MM.1S (cell line): ENCODE data around the gene HACD1.

Experiments
- DNase-seq: peaks from one replicate; pipeline ENCODE4 v3.0.0-alpha.2; 2015
- H2AFZ ChIP-seq: fragments of 300-600 bp; sonication (generic); 2 replicates; pipeline ENCODE4 v1.6.0; 2016; ENCODE audit warnings: antibody characterized with exemption, low read length
- H3F3A ChIP-seq: fragments of 300-600 bp; sonication (generic); 2 replicates; pipeline ENCODE4 v1.6.1; 2016; ENCODE audit warnings: mild to moderate bottlenecking, antibody characterized with exemption, low read length, moderate library complexity, mixed read lengths; ENCODE audit not compliant: insufficient read depth
- H3K27ac ChIP-seq: fragments of 300-600 bp; sonication (generic); 2 replicates; pipeline ENCODE4 v1.5.1; 2016; ENCODE audit warnings: mild to moderate bottlenecking, low read length
- H3K27me3 ChIP-seq: fragments of 300-600 bp; sonication (generic); replicated peaks from 2 replicates; pipeline ENCODE4 v1.6.0; 2016; ENCODE audit warnings: low read length; ENCODE audit not compliant: insufficient read depth
- H3K36me3 ChIP-seq: fragments of 300-600 bp; sonication (generic); replicated peaks from 2 replicates; pipeline ENCODE4 v1.6.1; 2016; ENCODE audit warnings: mild to moderate bottlenecking, low read length, mixed read lengths; ENCODE audit not compliant: insufficient read depth
- H3K4me1 ChIP-seq: fragments of 300-600 bp; sonication (generic); 2 replicates; pipeline ENCODE4 v1.6.1; 2016; ENCODE audit warnings: low read length, mixed read lengths
- H3K4me2 ChIP-seq: fragments of 300-600 bp; sonication (generic); 2 replicates; pipeline ENCODE4 v1.6.0; 2016; ENCODE audit warnings: low read depth, low read length
- H3K4me3 ChIP-seq: fragments of 300-600 bp; sonication (generic); 2 replicates; pipeline ENCODE4 v1.5.1; 2016; ENCODE audit warnings: low read length, mixed read lengths
- H3K79me2 ChIP-seq: fragments of 300-600 bp; sonication (generic); 2 replicates; pipeline ENCODE4 v1.6.1; 2016; ENCODE audit warnings: mixed run types, low read length, mixed read lengths
- H3K9ac ChIP-seq: fragments of 300-600 bp; sonication (generic); 2 replicates; pipeline ENCODE4 v1.6.1; 2016; ENCODE audit warnings: low read length, mixed read lengths
- H3K9me2 ChIP-seq: fragments of 300-600 bp; sonication (generic); replicated peaks from 2 replicates; pipeline ENCODE4 v1.6.1; 2016; ENCODE audit warnings: mild to moderate bottlenecking, low read length, mixed read lengths; ENCODE audit not compliant: insufficient read depth
- H3K9me3 ChIP-seq: fragments of 300-600 bp; sonication (generic); replicated peaks from 2 replicates; pipeline ENCODE4 v1.6.1; 2016; ENCODE audit warnings: mild to moderate bottlenecking, low read length, mixed read lengths; ENCODE audit not compliant: insufficient read depth
- H4K20me1 ChIP-seq: fragments of 300-600 bp; sonication (generic); 2 replicates; pipeline ENCODE4 v1.6.1; 2016; ENCODE audit warnings: mild to moderate bottlenecking, low read length, moderate library complexity, mixed read lengths; ENCODE audit not compliant: insufficient read depth
- CTCF ChIP-seq: fragments of 300-600 bp; sonication (generic); IDR thresholded peaks from 2 replicates; pipeline ENCODE4 v1.5.1; 2016; ENCODE audit warnings: antibody characterized with exemption, low read length, mixed read lengths
- EZH2 ChIP-seq: fragments of 300-600 bp; sonication (generic); optimal IDR thresholded peaks from 2 replicates; pipeline ENCODE3; 2017; ENCODE audit warnings: low read depth, mild to moderate bottlenecking, antibody characterized with exemption, low read length, mixed read lengths
- EZH2phosphoT487 ChIP-seq: fragments of 300-600 bp; sonication (generic); IDR thresholded peaks from 2 replicates; pipeline ENCODE4 v1.6.1; 2018; ENCODE audit warnings: antibody characterized with exemption, low read length

Gene HACD1

DNA sequence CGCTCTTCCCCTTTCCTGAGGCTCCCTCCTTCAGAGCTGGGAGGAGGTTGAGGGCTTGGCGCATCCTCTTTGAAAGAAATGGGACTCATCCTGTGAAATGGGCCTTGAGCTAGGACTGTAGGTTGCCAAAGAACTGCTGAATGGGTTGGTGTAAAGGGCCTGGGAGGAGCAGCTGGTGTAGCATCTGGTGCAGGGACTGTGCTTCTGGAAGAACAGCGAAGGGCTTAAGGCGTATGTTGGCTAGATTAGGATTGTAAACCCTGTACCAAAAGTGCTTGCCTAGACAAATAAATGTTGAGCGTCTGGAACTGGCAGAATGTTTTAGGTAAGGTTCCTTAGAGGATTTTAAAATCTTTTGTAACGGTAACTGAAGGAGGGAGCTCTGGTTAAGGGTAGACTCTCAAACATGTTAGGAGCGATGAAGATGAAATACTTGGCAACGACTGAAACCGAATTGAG, 27.3 kb upstream of the HACD1 start:
- peak overlapping the region; percentile 89 for H2AFZ ChIP-seq
- H3F3A ChIP-seq = peaks cover 4% of the 10 kb centered on the region; the same call in 1 of the 2 replicates
- peak; percentile 39 for DNase-seq
- no peaks in the 10 kb centered on the region for H3K9me2 ChIP-seq
- peak overlapping the region; percentile 85 for H3K27ac ChIP-seq
- TF ChIP-seq EZH2 = no peak
- TF ChIP-seq CTCF = no peak
- TF ChIP-seq EZH2phosphoT487 = no peak
- H4K20me1 ChIP-seq = no peaks in the 10 kb centered on the region
- peak overlapping the region; percentile 93 for H3K9ac ChIP-seq
- H3K36me3 ChIP-seq = no peaks in the 10 kb centered on the region
- H3K4me1 ChIP-seq = peaks cover 13% of the 10 kb centered on the region
- H3K4me2 ChIP-seq = peak overlapping the region; percentile 73
- peaks cover 69% of the 10 kb centered on the region for H3K79me2 ChIP-seq
- no peaks in the 10 kb centered on the region for H3K9me3 ChIP-seq
- peak overlapping the region; percentile 98 for H3K4me3 ChIP-seq
- H3K27me3 ChIP-seq = no peaks in the 10 kb centered on the region

DNA sequence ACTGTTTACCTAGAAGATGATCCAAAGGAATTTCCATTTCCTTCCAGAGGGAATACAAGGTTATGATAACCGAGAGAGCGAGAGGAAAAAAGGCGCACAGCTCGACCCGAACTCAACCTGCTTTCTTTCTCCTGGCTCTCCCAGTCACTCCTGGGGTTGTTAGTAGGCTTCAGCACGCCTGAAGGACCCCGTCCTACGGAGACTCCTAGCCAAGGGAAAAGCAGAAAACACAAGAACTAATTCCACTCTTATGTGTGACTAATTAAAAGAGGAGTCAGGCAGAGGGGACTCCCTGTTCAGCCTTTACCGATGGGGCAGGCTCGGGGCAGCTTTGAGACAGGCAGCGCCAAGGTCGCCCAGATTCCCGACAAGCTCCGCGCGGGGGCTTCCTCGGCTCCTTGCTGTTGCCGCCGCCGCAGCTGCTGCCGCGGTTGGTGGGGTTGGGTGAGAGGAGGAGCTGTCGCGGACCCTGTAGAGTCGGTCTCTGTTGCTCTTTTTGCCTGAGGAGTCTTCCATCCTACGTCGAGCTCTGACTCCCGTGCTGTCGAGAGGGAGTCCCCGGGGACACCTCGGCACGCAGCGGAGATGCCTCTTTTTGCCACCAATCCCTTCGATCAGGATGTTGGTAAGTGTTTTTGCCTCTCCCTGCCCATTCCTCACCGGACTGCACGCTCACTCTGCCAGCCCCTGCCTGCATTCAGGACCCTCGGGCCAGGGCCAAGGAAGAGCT, 26.7 kb upstream of the HACD1 start, which contains the start of gene STAM:
STAM (plus strand) TSS at position 397 of the 730 bp plus-strand sequence; CDS start at position 586, 189 bp downstream.
- H3K9ac ChIP-seq = peak within 1 kb of the TSS; percentile 93
- H3K36me3 ChIP-seq = no peaks in the 10 kb centered on the region
- H3K79me2 ChIP-seq = peaks cover 63% of the 10 kb centered on the region
- TF ChIP-seq CTCF (no peak), EZH2phosphoT487 (no peak), EZH2 (no peak)
- H4K20me1 ChIP-seq = no peaks in the 10 kb centered on the region
- no peaks in the 10 kb centered on the region for H3K9me3 ChIP-seq
- peak; percentile 94 for DNase-seq
- peaks cover 4% of the 10 kb centered on the region; the same call in 1 of the 2 replicates for H3F3A ChIP-seq
- H3K27me3 ChIP-seq = no peaks in the 10 kb centered on the region
- peak within 1 kb of the TSS; percentile 89 for H2AFZ ChIP-seq
- H3K4me2 ChIP-seq = peak within 1 kb of the TSS; percentile 73
- peak within 1 kb of the TSS; percentile 98 for H3K4me3 ChIP-seq
- no peaks in the 10 kb centered on the region for H3K9me2 ChIP-seq
- peaks cover 13% of the 10 kb centered on the region for H3K4me1 ChIP-seq
- peak within 1 kb of the TSS; percentile 85 for H3K27ac ChIP-seq

DNA sequence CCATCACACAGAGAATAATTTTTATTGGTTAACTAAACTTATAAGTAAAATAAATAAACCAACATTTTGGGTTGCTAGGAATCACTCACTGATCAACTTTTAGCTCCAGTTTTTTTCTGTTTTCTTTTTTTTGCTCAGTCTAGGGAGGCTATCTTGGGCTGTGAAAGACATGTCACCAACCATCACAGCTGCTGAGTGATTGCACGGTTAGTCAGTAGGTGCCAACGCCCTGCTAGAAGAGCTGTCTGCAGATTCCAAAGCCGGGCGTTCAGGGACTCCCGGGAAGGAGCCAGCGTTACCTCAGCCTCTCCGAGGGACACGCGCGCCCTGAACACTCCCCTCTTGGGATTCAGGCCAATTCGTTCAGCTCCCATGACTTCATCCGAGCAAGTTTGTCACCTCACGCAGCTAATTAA, 26.2 kb upstream of the HACD1 start:
- Histone ChIP-seq H3K36me3 (no peaks in the 10 kb centered on the region), H3K4me2 (peak overlapping the region; percentile 73), H3K79me2 (peaks cover 57% of the 10 kb centered on the region), H3F3A (peaks cover 4% of the 10 kb centered on the region; the same call in 1 of the 2 replicates), H4K20me1 (no peaks in the 10 kb centered on the region), H3K27me3 (no peaks in the 10 kb centered on the region), H3K4me1 (peaks cover 13% of the 10 kb centered on the region), H3K27ac (peak overlapping the region; percentile 85; the same call in 1 of the 2 replicates), H3K9ac (peak overlapping the region; percentile 93), H2AFZ (peak overlapping the region; percentile 89), H3K9me3 (no peaks in the 10 kb centered on the region), H3K4me3 (peak overlapping the region; percentile 98), H3K9me2 (no peaks in the 10 kb centered on the region)
- no peak for DNase-seq
- TF ChIP-seq EZH2phosphoT487 = no peak
- no peak for TF ChIP-seq EZH2
- no peak for TF ChIP-seq CTCF
